ENCODE measurements around the gene TRIM71. TPM values are rescaled to one million over a fixed set of nuclear protein-coding genes. Genes with fewer than 3 reads are reported as not detected.

Gene TRIM71
- polyA plus RNA-seq, 1 donor from 2014 or later = 4.0 TPM

DNA sequence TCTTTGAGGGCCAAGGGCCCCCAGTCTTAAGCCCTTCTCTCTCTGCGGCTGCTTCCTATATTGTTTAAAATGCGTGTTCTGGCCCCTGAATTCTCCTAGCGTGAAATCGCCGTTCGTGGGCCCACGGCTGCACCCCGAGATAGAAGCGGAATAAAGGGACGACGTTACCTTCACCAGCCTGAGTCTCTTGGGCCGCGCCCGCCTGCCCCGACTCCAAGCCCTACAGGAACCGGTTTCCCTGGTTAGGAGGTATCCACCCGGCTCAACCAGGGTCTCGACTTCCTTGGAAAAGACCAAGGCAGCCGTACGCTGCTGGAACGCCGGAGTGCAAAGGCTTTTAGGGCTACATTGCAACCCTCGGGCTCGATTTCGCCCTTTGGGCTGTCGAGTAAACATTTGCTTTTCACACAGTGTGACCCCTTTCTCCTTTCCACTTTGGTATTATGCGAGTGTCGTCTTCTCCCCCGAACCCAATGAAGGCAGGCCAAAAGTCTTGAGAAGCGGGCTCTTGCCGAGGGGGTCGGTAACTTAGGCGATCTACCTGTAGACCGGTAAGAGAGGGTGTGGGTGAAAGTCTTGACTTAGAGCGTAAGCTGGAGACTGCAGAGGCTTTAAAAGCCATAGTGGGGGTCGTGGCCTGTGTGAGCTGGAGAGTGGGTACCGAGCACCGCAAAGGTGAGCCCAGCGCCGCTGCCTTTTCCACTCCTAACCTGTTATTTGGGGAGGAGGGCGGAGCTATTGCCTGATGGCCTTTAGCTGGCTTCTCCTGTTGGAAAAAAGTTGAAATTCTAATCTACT lies 2.0 kb downstream of the TRIM71 start:
- H3K9me2 ChIP-seq (ENCODE audit: insufficient read depth, low read length) = no peaks in the 10 kb centered on the region
- H3K27ac ChIP-seq (ENCODE audit: low read length) = no peak overlapping the region
- H3K79me2 ChIP-seq (replicated peaks; ENCODE audit: insufficient read depth, low read length) = peaks cover 67% of the 10 kb centered on the region
- peak overlapping the region; percentile 90 for H3K9ac ChIP-seq (ENCODE audit: low read length)
- H2AFZ ChIP-seq (ENCODE audit: low read depth, low read length) = no peak overlapping the region
- peak overlapping the region; percentile 76 for H3K4me2 ChIP-seq (ENCODE audit: low read length)
- peak overlapping the region; percentile 97 for H3K4me3 ChIP-seq (ENCODE audit: low read length)
- no peaks in the 10 kb centered on the region for H3F3A ChIP-seq (ENCODE audit: insufficient read depth, low read length, poor library complexity, severe bottlenecking)
- peaks cover 38% of the 10 kb centered on the region for H4K20me1 ChIP-seq (ENCODE audit: insufficient read depth)
- no peak for TF ChIP-seq SMC3 (conservative IDR thresholded peaks at IDR 0.05; ENCODE audit: poor library complexity)
- TF ChIP-seq POLR2AphosphoS5 (IDR thresholded peaks at IDR 0.05) = peak; percentile 29
- H3K9me3 ChIP-seq (ENCODE audit: low read length) = no peaks in the 10 kb centered on the region
- H3K27me3 ChIP-seq (ENCODE audit: insufficient read depth, low read depth, low read length) = peaks cover 58% of the 10 kb centered on the region
- H3K36me3 ChIP-seq (ENCODE audit: insufficient read depth, low read length) = no peaks in the 10 kb centered on the region

DNA sequence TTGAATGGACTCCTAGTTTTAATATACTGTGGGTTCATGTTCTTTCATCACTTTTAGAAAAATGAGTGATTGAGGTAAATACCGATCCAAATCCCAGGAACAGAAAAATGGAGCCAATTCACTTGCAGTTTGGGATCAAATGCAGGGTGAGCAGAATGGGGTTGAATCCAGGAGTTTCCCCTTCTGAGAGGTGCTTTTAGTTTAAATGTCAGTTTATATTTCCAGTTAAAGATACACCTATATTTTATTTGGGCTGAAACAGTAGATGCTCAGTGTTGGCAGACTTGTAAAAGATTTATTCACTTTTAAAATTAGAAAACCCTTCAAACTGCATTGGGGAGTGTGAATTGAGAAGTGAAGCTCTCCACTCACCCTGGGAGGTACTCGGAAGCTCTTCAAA lies 2.6 kb downstream of the TRIM71 start:
- H3K36me3 ChIP-seq (ENCODE audit: insufficient read depth, low read length) = no peaks in the 10 kb centered on the region
- H3K9me2 ChIP-seq (ENCODE audit: insufficient read depth, low read length) = no peaks in the 10 kb centered on the region
- H4K20me1 ChIP-seq (ENCODE audit: insufficient read depth) = peaks cover 38% of the 10 kb centered on the region
- TF ChIP-seq SMC3 (conservative IDR thresholded peaks at IDR 0.05; ENCODE audit: poor library complexity) (no peak), RAD21 (conservative IDR thresholded peaks at IDR 0.05) (no peak), EP300 (conservative IDR thresholded peaks at IDR 0.05; ENCODE audit: poor library complexity, severe bottlenecking) (no peak), POLR2AphosphoS5 (IDR thresholded peaks at IDR 0.05) (no peak), MXI1 (conservative IDR thresholded peaks at IDR 0.05; ENCODE audit: poor library complexity, severe bottlenecking) (no peak), EZH2 (IDR thresholded peaks at IDR 0.05; ENCODE audit: borderline replicate concordance, insufficient read depth, low read length, poor library complexity, severe bottlenecking) (no peak), REST (IDR thresholded peaks at IDR 0.05; ENCODE audit: borderline replicate concordance) (no peak), TAF1 (IDR thresholded peaks at IDR 0.05; ENCODE audit: low read depth) (no peak)
- TF ChIP-seq, protein P1, sequence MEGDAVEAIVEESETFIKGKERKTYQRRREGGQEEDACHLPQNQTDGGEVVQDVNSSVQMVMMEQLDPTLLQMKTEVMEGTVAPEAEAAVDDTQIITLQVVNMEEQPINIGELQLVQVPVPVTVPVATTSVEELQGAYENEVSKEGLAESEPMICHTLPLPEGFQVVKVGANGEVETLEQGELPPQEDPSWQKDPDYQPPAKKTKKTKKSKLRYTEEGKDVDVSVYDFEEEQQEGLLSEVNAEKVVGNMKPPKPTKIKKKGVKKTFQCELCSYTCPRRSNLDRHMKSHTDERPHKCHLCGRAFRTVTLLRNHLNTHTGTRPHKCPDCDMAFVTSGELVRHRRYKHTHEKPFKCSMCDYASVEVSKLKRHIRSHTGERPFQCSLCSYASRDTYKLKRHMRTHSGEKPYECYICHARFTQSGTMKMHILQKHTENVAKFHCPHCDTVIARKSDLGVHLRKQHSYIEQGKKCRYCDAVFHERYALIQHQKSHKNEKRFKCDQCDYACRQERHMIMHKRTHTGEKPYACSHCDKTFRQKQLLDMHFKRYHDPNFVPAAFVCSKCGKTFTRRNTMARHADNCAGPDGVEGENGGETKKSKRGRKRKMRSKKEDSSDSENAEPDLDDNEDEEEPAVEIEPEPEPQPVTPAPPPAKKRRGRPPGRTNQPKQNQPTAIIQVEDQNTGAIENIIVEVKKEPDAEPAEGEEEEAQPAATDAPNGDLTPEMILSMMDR (IDR thresholded peaks at IDR 0.05; ENCODE audit: poor library complexity, severe bottlenecking) = no peak
- peak overlapping the region; percentile 97 for H3K4me3 ChIP-seq (ENCODE audit: low read length)
- no peaks in the 10 kb centered on the region for H3K9me3 ChIP-seq (ENCODE audit: low read length)
- H3K9ac ChIP-seq (ENCODE audit: low read length) = no peak overlapping the region
- H3K27ac ChIP-seq (ENCODE audit: low read length) = no peak overlapping the region
- H3K4me2 ChIP-seq (ENCODE audit: low read length) = peak overlapping the region; percentile 50
- no peak overlapping the region for H2AFZ ChIP-seq (ENCODE audit: low read depth, low read length)
- peaks cover 58% of the 10 kb centered on the region for H3K27me3 ChIP-seq (ENCODE audit: insufficient read depth, low read depth, low read length)
- no peaks in the 10 kb centered on the region for H3F3A ChIP-seq (ENCODE audit: insufficient read depth, low read length, poor library complexity, severe bottlenecking)
- H3K79me2 ChIP-seq (replicated peaks; ENCODE audit: insufficient read depth, low read length) = peaks cover 67% of the 10 kb centered on the region
